GM23338 (cell line): ENCODE data around the gene FNIP2.
"Not testable (repeated sequence)": the region's sequence is repeated elsewhere in the genome, so short reads cannot be mapped to it uniquely, and the experiment has no call there.

ENCODE experiments used
- CREB1 ChIP-seq: fragments of 250-450 bp; sonication (Bioruptor Pico); IDR thresholded peaks from 2 replicates; pipeline ENCODE4 v1.5.0; 2020; ENCODE audit warnings: low read depth, mild to moderate bottlenecking, moderate library complexity
- EZH2 ChIP-seq: fragments of 200-600 bp; sonication (generic); IDR thresholded peaks from one replicate; pipeline ENCODE4 v1.8.0; 2017; ENCODE audit warnings: antibody characterized with exemption, mild to moderate bottlenecking, low read depth; ENCODE audit not compliant: unreplicated experiment
- EZH2phosphoT487 ChIP-seq: fragments of 200-600 bp; sonication (generic); IDR thresholded peaks from one replicate; pipeline ENCODE4 v1.8.1; 2018; ENCODE audit warnings: antibody characterized with exemption; ENCODE audit not compliant: unreplicated experiment
- JUNB ChIP-seq: IDR thresholded peaks from one replicate; pipeline ENCODE4 v1.6.1; 2016; ENCODE audit warnings: antibody characterized with exemption; ENCODE audit not compliant: unreplicated experiment
- NANOG ChIP-seq: IDR thresholded peaks from 2 replicates; pipeline ENCODE4 v1.6.1; 2016; ENCODE audit warnings: antibody characterized with exemption, borderline replicate concordance
- POLR2AphosphoS5 ChIP-seq: IDR thresholded peaks from 2 replicates; pipeline ENCODE4 v1.6.1; 2016; ENCODE audit warnings: antibody characterized with exemption, low read depth
- STAT1 ChIP-seq: IDR thresholded peaks from one replicate; pipeline ENCODE4 v1.6.1; 2016; ENCODE audit warnings: antibody characterized with exemption; ENCODE audit not compliant: unreplicated experiment
- ZNF114 ChIP-seq: fragments of 250-450 bp; sonication (Bioruptor Pico); IDR thresholded peaks from 2 replicates; pipeline ENCODE4 v1.5.0; 2020; ENCODE audit warnings: mild to moderate bottlenecking, moderate library complexity
- ZNF331 ChIP-seq: fragments of 250-450 bp; sonication (Bioruptor Pico); IDR thresholded peaks from 2 replicates; pipeline ENCODE4 v1.5.0; 2020; ENCODE audit warnings: low read depth, mild to moderate bottlenecking, moderate library complexity
- TF ChIP-seq, protein P1 (sequence below), 2 experiments: fragments of 200-600 bp in 1 of 2; sonication (generic) in 1 of 2; conservative IDR thresholded peaks; 2 replicates each; pipeline versions ENCODE4 v1.5.1 to v1.6.1; 2016 to 2017; ENCODE audit warnings: antibody characterized with exemption in 2 of 2, low read depth in 2 of 2, mild to moderate bottlenecking in 2 of 2, moderate library complexity in 1 of 2
- TF ChIP-seq, protein P2 (sequence below): IDR thresholded peaks from one replicate; pipeline ENCODE4 v1.6.1; 2018; ENCODE audit warnings: antibody characterized with exemption; ENCODE audit not compliant: unreplicated experiment
- TF ChIP-seq, protein P3 (sequence below): IDR thresholded peaks from 2 replicates; pipeline ENCODE4 v1.6.1; 2016; ENCODE audit warnings: antibody characterized with exemption

DNA sequence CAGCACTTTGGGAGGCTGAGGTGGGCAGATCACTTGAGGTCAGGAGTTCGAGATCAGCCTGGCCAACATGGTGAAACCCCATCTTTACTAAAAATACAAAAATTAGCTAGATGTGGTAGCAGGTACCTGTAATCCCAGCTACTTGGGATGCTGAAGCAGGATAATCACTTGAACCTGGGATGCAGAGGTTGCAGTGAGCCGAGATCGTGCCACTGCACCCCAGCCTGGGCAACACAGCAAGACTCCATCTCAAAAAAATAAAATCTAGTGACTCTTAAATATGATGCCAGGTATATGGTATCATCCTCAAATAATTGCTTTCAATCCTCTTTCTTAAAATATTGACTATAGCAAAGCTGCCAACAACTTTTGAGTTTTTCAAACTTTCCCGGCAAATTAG, 40.4 kb downstream of the FNIP2 start:
- TF ChIP-seq, protein P1, sequence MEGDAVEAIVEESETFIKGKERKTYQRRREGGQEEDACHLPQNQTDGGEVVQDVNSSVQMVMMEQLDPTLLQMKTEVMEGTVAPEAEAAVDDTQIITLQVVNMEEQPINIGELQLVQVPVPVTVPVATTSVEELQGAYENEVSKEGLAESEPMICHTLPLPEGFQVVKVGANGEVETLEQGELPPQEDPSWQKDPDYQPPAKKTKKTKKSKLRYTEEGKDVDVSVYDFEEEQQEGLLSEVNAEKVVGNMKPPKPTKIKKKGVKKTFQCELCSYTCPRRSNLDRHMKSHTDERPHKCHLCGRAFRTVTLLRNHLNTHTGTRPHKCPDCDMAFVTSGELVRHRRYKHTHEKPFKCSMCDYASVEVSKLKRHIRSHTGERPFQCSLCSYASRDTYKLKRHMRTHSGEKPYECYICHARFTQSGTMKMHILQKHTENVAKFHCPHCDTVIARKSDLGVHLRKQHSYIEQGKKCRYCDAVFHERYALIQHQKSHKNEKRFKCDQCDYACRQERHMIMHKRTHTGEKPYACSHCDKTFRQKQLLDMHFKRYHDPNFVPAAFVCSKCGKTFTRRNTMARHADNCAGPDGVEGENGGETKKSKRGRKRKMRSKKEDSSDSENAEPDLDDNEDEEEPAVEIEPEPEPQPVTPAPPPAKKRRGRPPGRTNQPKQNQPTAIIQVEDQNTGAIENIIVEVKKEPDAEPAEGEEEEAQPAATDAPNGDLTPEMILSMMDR (conservative IDR thresholded peaks at IDR 0.05; ENCODE audit: low read depth in 2 of 2) = not testable (repeated sequence)
- TF ChIP-seq EZH2; POLR2AphosphoS5; ZNF331 (CRISPR knock-in tag); JUNB; EZH2phosphoT487; STAT1; CREB1 (CRISPR knock-in tag); NANOG; ZNF114 (CRISPR knock-in tag): not testable (repeated sequence)
- TF ChIP-seq, protein P2, sequence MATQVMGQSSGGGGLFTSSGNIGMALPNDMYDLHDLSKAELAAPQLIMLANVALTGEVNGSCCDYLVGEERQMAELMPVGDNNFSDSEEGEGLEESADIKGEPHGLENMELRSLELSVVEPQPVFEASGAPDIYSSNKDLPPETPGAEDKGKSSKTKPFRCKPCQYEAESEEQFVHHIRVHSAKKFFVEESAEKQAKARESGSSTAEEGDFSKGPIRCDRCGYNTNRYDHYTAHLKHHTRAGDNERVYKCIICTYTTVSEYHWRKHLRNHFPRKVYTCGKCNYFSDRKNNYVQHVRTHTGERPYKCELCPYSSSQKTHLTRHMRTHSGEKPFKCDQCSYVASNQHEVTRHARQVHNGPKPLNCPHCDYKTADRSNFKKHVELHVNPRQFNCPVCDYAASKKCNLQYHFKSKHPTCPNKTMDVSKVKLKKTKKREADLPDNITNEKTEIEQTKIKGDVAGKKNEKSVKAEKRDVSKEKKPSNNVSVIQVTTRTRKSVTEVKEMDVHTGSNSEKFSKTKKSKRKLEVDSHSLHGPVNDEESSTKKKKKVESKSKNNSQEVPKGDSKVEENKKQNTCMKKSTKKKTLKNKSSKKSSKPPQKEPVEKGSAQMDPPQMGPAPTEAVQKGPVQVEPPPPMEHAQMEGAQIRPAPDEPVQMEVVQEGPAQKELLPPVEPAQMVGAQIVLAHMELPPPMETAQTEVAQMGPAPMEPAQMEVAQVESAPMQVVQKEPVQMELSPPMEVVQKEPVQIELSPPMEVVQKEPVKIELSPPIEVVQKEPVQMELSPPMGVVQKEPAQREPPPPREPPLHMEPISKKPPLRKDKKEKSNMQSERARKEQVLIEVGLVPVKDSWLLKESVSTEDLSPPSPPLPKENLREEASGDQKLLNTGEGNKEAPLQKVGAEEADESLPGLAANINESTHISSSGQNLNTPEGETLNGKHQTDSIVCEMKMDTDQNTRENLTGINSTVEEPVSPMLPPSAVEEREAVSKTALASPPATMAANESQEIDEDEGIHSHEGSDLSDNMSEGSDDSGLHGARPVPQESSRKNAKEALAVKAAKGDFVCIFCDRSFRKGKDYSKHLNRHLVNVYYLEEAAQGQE = not testable (repeated sequence)
- TF ChIP-seq, protein P3, sequence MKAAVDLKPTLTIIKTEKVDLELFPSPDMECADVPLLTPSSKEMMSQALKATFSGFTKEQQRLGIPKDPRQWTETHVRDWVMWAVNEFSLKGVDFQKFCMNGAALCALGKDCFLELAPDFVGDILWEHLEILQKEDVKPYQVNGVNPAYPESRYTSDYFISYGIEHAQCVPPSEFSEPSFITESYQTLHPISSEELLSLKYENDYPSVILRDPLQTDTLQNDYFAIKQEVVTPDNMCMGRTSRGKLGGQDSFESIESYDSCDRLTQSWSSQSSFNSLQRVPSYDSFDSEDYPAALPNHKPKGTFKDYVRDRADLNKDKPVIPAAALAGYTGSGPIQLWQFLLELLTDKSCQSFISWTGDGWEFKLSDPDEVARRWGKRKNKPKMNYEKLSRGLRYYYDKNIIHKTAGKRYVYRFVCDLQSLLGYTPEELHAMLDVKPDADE = not testable (repeated sequence)
